Sigmoid colon (tissue), 7 donors: ENCODE data around the gene OR10Z1. TPM values are rescaled to one million over a fixed set of nuclear protein-coding genes. Genes with fewer than 3 reads are reported as not detected.

Experiments used
- DNase-seq: peaks from one replicate; pipeline ENCODE4 v3.0.0-alpha.2; 2019
- H3K27ac ChIP-seq, 4 donors: fragments of 200-600 bp; sonication (generic); one replicate each; pipeline ENCODE4 v1.5.1; 2016 to 2019; ENCODE audit warnings: mild to moderate bottlenecking in 1 of 4
- H3K27me3 ChIP-seq, 3 donors: fragments of 200-600 bp; sonication (generic); one replicate each; pipeline ENCODE4 v1.5.1; 2019; ENCODE audit warnings: mild to moderate bottlenecking in 1 of 3
- H3K36me3 ChIP-seq, 4 donors: fragments of 200-600 bp; sonication (generic); one replicate each; pipeline ENCODE4 v1.5.1; 2016 to 2019
- H3K4me1 ChIP-seq, 4 donors: fragments of 200-600 bp; sonication (generic); one replicate each; pipeline ENCODE4 v1.5.1; 2017 to 2019
- H3K4me3 ChIP-seq, 4 donors: fragments of 200-600 bp; sonication (generic); one replicate each; pipeline ENCODE4 v1.5.1; 2017 to 2019; ENCODE audit warnings: mild to moderate bottlenecking in 2 of 4, moderate library complexity in 1 of 4
- H3K9me3 ChIP-seq, 4 donors: fragments of 200-600 bp in 3 of 4; sonication (generic) in 3 of 4; one replicate each; pipeline versions ENCODE4 v1.5.1 to v1.6.1; 2013 to 2019
- CTCF ChIP-seq, 4 experiments: fragments of 450-650 bp in 3 of 4; fragments of 200-600 bp in 1 of 4; IDR thresholded peaks; one replicate each; pipeline ENCODE4 v1.5.1; 2016 to 2019; ENCODE audit warnings: antibody characterized with exemption in 4 of 4, mild to moderate bottlenecking in 3 of 4, moderate library complexity in 2 of 4
- EP300 ChIP-seq, 4 donors: sonication (generic); formaldehyde crosslinking; IDR thresholded peaks; one replicate each; pipeline ENCODE4 v1.6.1; 2017; ENCODE audit warnings: antibody characterized with exemption in 4 of 4
- POLR2A ChIP-seq, 2 donors: fragments of 450-650 bp; IDR thresholded peaks; one replicate each; pipeline ENCODE4 v1.6.1; 2016; ENCODE audit warnings: antibody characterized with exemption in 2 of 2, mild to moderate bottlenecking in 2 of 2, moderate library complexity in 2 of 2
- POLR2AphosphoS5 ChIP-seq, 4 donors: sonication (generic); formaldehyde crosslinking; IDR thresholded peaks; one replicate each; pipeline ENCODE4 v1.6.1; 2017; ENCODE audit warnings: antibody characterized with exemption in 4 of 4
- WGBS, 2 donors: extraction: QIAGEN DNeasy Blood & Tissue Kit; methylation state at CpG; one replicate each; pipeline ENCODE4 v1.1.7; 2013; 5-methylcytosine and 5-hydroxymethylcytosine counted together
- intact Hi-C: fragments of 100-400 bp; cut with DNase I; formaldehyde crosslinking; loops from one replicate; pipeline ENCODE4 v1.15.1; 2023
- polyA plus RNA-seq, 3 donors: library from polyadenylated mRNA; stranded (reverse); fragments of 200-250 nt; gene quantifications; one replicate each; pipeline ENCODE4 v1.2.3, GENCODE V29; 2013
- total RNA-seq, 4 donors: library from RNA; depleted of rRNA; stranded (reverse); fragments of >200 nt; gene quantifications; one replicate each; pipeline ENCODE4 v1.1.0, GENCODE V29; 2016
- donor health status: healthy with polysubstance abuse.
- donor health status: Bipolar disorder and iron deficiency.
- donor health status: healthy.

The OR10Z1 gene
- total and polyA plus RNA-seq, 7 donors, result not detected

- no peak for TF ChIP-seq EP300 (IDR thresholded peaks at IDR 0.05)
- no peak for TF ChIP-seq POLR2A (IDR thresholded peaks at IDR 0.05)
- TF ChIP-seq CTCF (IDR thresholded peaks at IDR 0.05), result no peak
- no peak for TF ChIP-seq POLR2AphosphoS5 (IDR thresholded peaks at IDR 0.05)
Observed at GRCh38 chr1:158586942-158587341, 18.1 kb upstream of the OR10Z1 start.

DNA sequence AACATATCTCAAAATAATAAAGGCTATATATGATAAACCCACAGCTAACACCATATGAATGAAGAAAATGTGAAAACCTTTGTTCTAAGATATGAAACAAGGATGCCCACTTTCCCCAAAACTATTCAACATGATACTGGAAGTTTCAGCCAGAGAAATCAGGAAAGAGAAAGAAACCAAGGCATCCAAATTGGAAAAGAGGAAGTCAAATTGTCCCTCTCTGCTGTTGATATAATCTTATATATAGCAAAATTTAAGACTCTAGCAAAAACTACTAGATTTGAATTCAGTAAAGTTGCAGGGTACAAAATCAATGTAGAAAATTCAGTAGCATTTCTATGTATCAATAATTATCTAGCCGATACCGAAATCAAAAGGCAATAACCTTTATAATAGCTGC is 4.3 kb upstream of the OR10Z1 start:
- DNase-seq, result no peak
- Histone ChIP-seq H3K9me3 (peaks cover 0 to 6% (median 3%) of the 10 kb centered on the region in 4 donors), H3K4me3 (no peak overlapping the region), H3K27ac (no peak overlapping the region), H3K36me3 (no peaks in the 10 kb centered on the region), H3K4me1 (no peaks in the 10 kb centered on the region), H3K27me3 (no peaks in the 10 kb centered on the region)
- TF ChIP-seq POLR2A (IDR thresholded peaks at IDR 0.05) (no peak), POLR2AphosphoS5 (IDR thresholded peaks at IDR 0.05) (no peak), CTCF (IDR thresholded peaks at IDR 0.05) (no peak), EP300 (IDR thresholded peaks at IDR 0.05) (no peak)
- intact Hi-C loops, result no loop called here
- WGBS, 2 donors, result 46 to 86% methylated on average over 2 of the region's 2 CpGs

More at GRCh38 chr1:158586942-158587341, 18.1 kb upstream of the OR10Z1 start:
- Histone ChIP-seq H3K36me3 (no peaks in the 10 kb centered on the region), H3K4me3 (no peak overlapping the region), H3K4me1 (no peaks in the 10 kb centered on the region), H3K9me3 (peaks cover 0 to 5% (median 2%) of the 10 kb centered on the region in 4 donors), H3K27ac (no peak overlapping the region), H3K27me3 (no peaks in the 10 kb centered on the region)
- WGBS, 2 donors, result 90 to 91% methylated on average over 1 of the region's 1 CpG
- intact Hi-C loops, result no loop called here
- DNase-seq, result no peak

DNA sequence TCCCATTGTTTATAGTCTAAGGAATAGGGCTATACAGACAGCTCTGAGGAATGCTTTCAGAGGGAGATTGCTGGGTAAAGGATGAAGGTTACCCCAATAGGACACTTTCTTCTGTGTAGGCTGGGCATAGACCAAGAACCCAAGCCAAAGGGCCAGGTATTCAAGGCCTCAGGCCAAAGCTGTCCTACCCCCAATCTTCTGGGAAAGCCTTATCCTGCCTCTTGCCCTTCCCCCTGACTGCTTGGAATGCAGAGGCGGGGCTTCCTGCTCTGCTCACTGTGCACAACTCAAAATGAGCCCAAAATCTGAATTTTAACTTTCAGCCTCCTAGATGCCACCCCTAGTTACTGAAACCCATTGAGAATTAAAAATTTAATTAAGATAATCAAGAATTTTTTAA is 2.2 kb downstream of the OR10Z1 start:
- no peaks in the 10 kb centered on the region for H3K36me3 ChIP-seq
- H3K27me3 ChIP-seq, result no peaks in the 10 kb centered on the region
- H3K4me3 ChIP-seq, result no peak overlapping the region
- H3K27ac ChIP-seq, result no peak overlapping the region
- H3K9me3 ChIP-seq, result no peaks in the 10 kb centered on the region
- H3K4me1 ChIP-seq, result no peaks in the 10 kb centered on the region
- 55 to 83% methylated on average over 1 of the region's 1 CpG for WGBS, 2 donors
- intact Hi-C loops, result no loop called here
- TF ChIP-seq POLR2A (IDR thresholded peaks at IDR 0.05) (no peak), EP300 (IDR thresholded peaks at IDR 0.05) (no peak), CTCF (IDR thresholded peaks at IDR 0.05) (no peak), POLR2AphosphoS5 (IDR thresholded peaks at IDR 0.05) (no peak)
- no peak for DNase-seq

DNA sequence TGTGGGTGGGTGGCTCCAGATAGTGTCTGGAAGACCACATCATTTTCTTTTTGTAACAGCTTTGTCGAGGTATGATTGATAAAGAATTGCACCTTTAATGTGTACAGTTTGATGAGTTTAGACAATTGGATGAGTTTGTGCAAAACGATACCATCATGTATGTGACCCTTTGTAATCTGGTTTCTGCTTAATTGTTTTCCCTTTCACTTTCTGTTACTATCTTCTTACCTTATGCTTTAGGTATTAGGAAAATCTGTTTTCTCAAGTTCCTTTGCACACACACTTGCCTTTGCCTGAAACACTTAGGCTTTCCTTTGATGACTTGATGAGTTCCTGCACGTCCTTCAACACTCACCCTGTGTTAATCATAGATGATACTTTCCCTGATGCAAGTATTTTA is 6.8 kb downstream of the OR10Z1 start:
- TF ChIP-seq POLR2AphosphoS5 (IDR thresholded peaks at IDR 0.05), result no peak
- no peak for TF ChIP-seq POLR2A (IDR thresholded peaks at IDR 0.05)
- no peak for TF ChIP-seq CTCF (IDR thresholded peaks at IDR 0.05)
- TF ChIP-seq EP300 (IDR thresholded peaks at IDR 0.05), result no peak
- no peaks in the 10 kb centered on the region for H3K27me3 ChIP-seq
- WGBS, 2 donors, result 41 to 72% methylated on average over 3 of the region's 3 CpGs
- no peaks in the 10 kb centered on the region for H3K4me1 ChIP-seq
- no peak for DNase-seq
- H3K36me3 ChIP-seq, result no peaks in the 10 kb centered on the region
- intact Hi-C loops, result no loop called here
- H3K4me3 ChIP-seq, result no peak overlapping the region
- no peak overlapping the region for H3K27ac ChIP-seq
- H3K9me3 ChIP-seq, result no peaks in the 10 kb centered on the region

GRCh38 chr1:158613764-158614163 is 8.7 kb downstream of the OR10Z1 start:
- H3K4me3 ChIP-seq, result no peak overlapping the region
- intact Hi-C loops, result no loop called here
- no peak for DNase-seq
- H3K36me3 ChIP-seq, result no peaks in the 10 kb centered on the region
- H3K9me3 ChIP-seq, result no peaks in the 10 kb centered on the region
- no peaks in the 10 kb centered on the region for H3K27me3 ChIP-seq
- 84 to 92% methylated on average over 3 of the region's 3 CpGs for WGBS, 2 donors
- TF ChIP-seq POLR2AphosphoS5 (IDR thresholded peaks at IDR 0.05), result no peak
- TF ChIP-seq POLR2A (IDR thresholded peaks at IDR 0.05), result no peak
- TF ChIP-seq EP300 (IDR thresholded peaks at IDR 0.05), result no peak
- no peak for TF ChIP-seq CTCF (IDR thresholded peaks at IDR 0.05)
- H3K4me1 ChIP-seq, result no peaks in the 10 kb centered on the region
- H3K27ac ChIP-seq, result no peak overlapping the region
